ENCODE results near the gene DCST2. TPM values are rescaled to one million over a fixed set of nuclear protein-coding genes. Genes with fewer than 3 reads are reported as not detected.
"Not testable (repeated sequence)": the region's sequence is repeated elsewhere in the genome, so short reads cannot be mapped to it uniquely, and the experiment has no call there.

DCST2 gene
- total RNA-seq, 1 experiment from 2014 or later = not detected

GRCh38 chr1:154998818-154999570, 34.6 kb downstream of the DCST2 start:
- Histone ChIP-seq H3K9me3 (replicated peaks) (no peaks in the 10 kb centered on the region), H3K27me3 (no peaks in the 10 kb centered on the region), H3K4me3 (peak overlapping the region; percentile 65), H3K4me1 (no peaks in the 10 kb centered on the region), H3K27ac (no peak overlapping the region), H3K36me3 (no peaks in the 10 kb centered on the region)
- DNase-seq = peak; percentile 83 to 92

GRCh38 chr1:154998201-154998780, 35.3 kb downstream of the DCST2 start:
- H3K27ac ChIP-seq = no peak overlapping the region

GRCh38 chr1:154996966-154997701, 36.4 kb downstream of the DCST2 start:
- H3K27ac ChIP-seq = no peak overlapping the region
- no peaks in the 10 kb centered on the region for H3K36me3 ChIP-seq
- H3K9me3 ChIP-seq (replicated peaks) = no peaks in the 10 kb centered on the region
- H3K4me3 ChIP-seq = no peak overlapping the region
- no peaks in the 10 kb centered on the region for H3K27me3 ChIP-seq
- DNase-seq = no peak
- H3K4me1 ChIP-seq = no peaks in the 10 kb centered on the region

More at GRCh38 chr1:154998201-154998780, 35.3 kb downstream of the DCST2 start:
- H3K9me3 ChIP-seq (replicated peaks) = no peaks in the 10 kb centered on the region
- DNase-seq = no peak
- H3K27me3 ChIP-seq = no peaks in the 10 kb centered on the region
- no peaks in the 10 kb centered on the region for H3K36me3 ChIP-seq
- H3K4me3 ChIP-seq = no peak overlapping the region
- no peaks in the 10 kb centered on the region for H3K4me1 ChIP-seq

- peak; percentile 47 to 66 for DNase-seq
- not testable (repeated sequence) for H3K36me3 ChIP-seq; H3K27ac ChIP-seq; H3K27me3 ChIP-seq; H3K4me3 ChIP-seq; H3K9me3 ChIP-seq (replicated peaks); H3K4me1 ChIP-seq
These were observed 38.1 kb downstream of the DCST2 start for GRCh38 chr1:154995301-154995983.

GRCh38 chr1:154994591-154994990, 39.0 kb downstream of the DCST2 start:
- peaks cover 5% of the 10 kb centered on the region; the same call in 1 of the 2 replicates for H3K36me3 ChIP-seq
- H3K27ac ChIP-seq = no peak overlapping the region
- no peak overlapping the region for H3K4me3 ChIP-seq
- H3K27me3 ChIP-seq = no peaks in the 10 kb centered on the region
- H3K9me3 ChIP-seq (replicated peaks) = no peaks in the 10 kb centered on the region
- H3K4me1 ChIP-seq = no peaks in the 10 kb centered on the region
- no peak for DNase-seq

GRCh38 chr1:154994269-154994587, 39.4 kb downstream of the DCST2 start:
- Histone ChIP-seq H3K27me3 (no peaks in the 10 kb centered on the region), H3K27ac (no peak overlapping the region), H3K9me3 (replicated peaks) (no peaks in the 10 kb centered on the region), H3K36me3 (peaks cover 5% of the 10 kb centered on the region; the same call in 1 of the 2 replicates), H3K4me3 (no peak overlapping the region), H3K4me1 (no peaks in the 10 kb centered on the region)
- no peak for DNase-seq

GRCh38 chr1:154993572-154994268, 39.9 kb downstream of the DCST2 start, which contains the start of gene LENEP:
Gene LENEP (plus strand): TSS chr1:154993586. CDS start chr1:154993608, 22 bp downstream.
- Histone ChIP-seq H3K36me3 (peaks cover 5% of the 10 kb centered on the region; the same call in 1 of the 2 replicates), H3K4me3 (no peak within 1 kb of the TSS), H3K4me1 (no peaks in the 10 kb centered on the region), H3K9me3 (replicated peaks) (no peaks in the 10 kb centered on the region), H3K27me3 (no peaks in the 10 kb centered on the region), H3K27ac (no peak within 1 kb of the TSS)
- no peak for DNase-seq

GRCh38 chr1:154992721-154993571, 40.6 kb downstream of the DCST2 start:
- Histone ChIP-seq H3K27me3 (no peaks in the 10 kb centered on the region), H3K27ac (no peak overlapping the region), H3K4me1 (no peaks in the 10 kb centered on the region), H3K9me3 (replicated peaks) (no peaks in the 10 kb centered on the region), H3K4me3 (no peak overlapping the region), H3K36me3 (peaks cover 6% of the 10 kb centered on the region; the same call in 1 of the 2 replicates)
- no peak for DNase-seq

GRCh38 chr1:154990276-154990675, 43.3 kb downstream of the DCST2 start:
- H3K27ac ChIP-seq = no peak overlapping the region
- H3K4me3 ChIP-seq = no peak overlapping the region
- peaks cover 12% of the 10 kb centered on the region; the same call in 1 of the 2 replicates for H3K36me3 ChIP-seq
- H3K9me3 ChIP-seq (replicated peaks) = no peaks in the 10 kb centered on the region
- no peak for DNase-seq
- H3K4me1 ChIP-seq = no peaks in the 10 kb centered on the region
- no peaks in the 10 kb centered on the region for H3K27me3 ChIP-seq

- DNase-seq = no peak
- H3K36me3 ChIP-seq = peaks cover 12% of the 10 kb centered on the region; the same call in 1 of the 2 replicates
- no peak overlapping the region for H3K27ac ChIP-seq
- no peaks in the 10 kb centered on the region for H3K27me3 ChIP-seq
- no peaks in the 10 kb centered on the region for H3K4me1 ChIP-seq
- H3K4me3 ChIP-seq = no peak overlapping the region
- no peaks in the 10 kb centered on the region for H3K9me3 ChIP-seq (replicated peaks)
These were observed 44.3 kb downstream of the DCST2 start for GRCh38 chr1:154989195-154989860.

- Histone ChIP-seq H3K9me3 (replicated peaks) (no peaks in the 10 kb centered on the region), H3K27ac (no peak overlapping the region), H3K36me3 (peaks cover 12% of the 10 kb centered on the region; the same call in 1 of the 2 replicates), H3K4me3 (no peak overlapping the region), H3K27me3 (no peaks in the 10 kb centered on the region), H3K4me1 (no peaks in the 10 kb centered on the region)
- no peak for DNase-seq
These were observed 45.3 kb downstream of the DCST2 start for GRCh38 chr1:154988058-154988954.

GRCh38 chr1:154987326-154987725, 46.3 kb downstream of the DCST2 start:
- Histone ChIP-seq H3K4me1 (no peaks in the 10 kb centered on the region), H3K4me3 (no peak overlapping the region), H3K27ac (no peak overlapping the region), H3K27me3 (no peaks in the 10 kb centered on the region), H3K9me3 (replicated peaks) (no peaks in the 10 kb centered on the region), H3K36me3 (peaks cover 12% of the 10 kb centered on the region; the same call in 1 of the 2 replicates)
- DNase-seq = no peak
